WTC11 (cell line): ENCODE results near the gene COL12A1. TPM values are rescaled to one million over a fixed set of nuclear protein-coding genes. Genes with fewer than 3 reads are reported as not detected.

Experiments used
- ATAC-seq: fragments of 200-7000 bp; cut with Tn5 transposase; 2 replicates; pipeline ENCODE4 v1.10.0; 2021; ENCODE audit warnings: mild to moderate bottlenecking, moderate library complexity
- CTCF ChIA-PET: fragments of 300-600 bp; sonication (Branson Sonifier 250); formaldehyde crosslinking; loops from one replicate; lab custom pipeline; 2021; ENCODE audit warnings: antibody characterized with exemption; lab: Charles Lee
- POLR2A ChIA-PET: fragments of 350-600 bp; sonication (Branson Sonifier 250); formaldehyde crosslinking; loops from one replicate; lab custom pipeline; 2021; ENCODE audit warnings: antibody characterized with exemption; lab: Charles Lee
- DNase-seq: peaks from one replicate; pipeline ENCODE4 v3.0.0; 2021; ENCODE audit warnings: low spot score
- H3K27ac Mint-ChIP-seq: 2 replicates; pipeline ENCODE4 v1.8.0; 2021; ENCODE audit warnings: mixed read lengths
- H3K27me3 Mint-ChIP-seq: 2 replicates; pipeline ENCODE4 v1.8.0; 2021; ENCODE audit warnings: low read depth, mild to moderate bottlenecking, moderate library complexity, mixed read lengths
- H3K36me3 Mint-ChIP-seq: 2 replicates; pipeline ENCODE4 v1.8.0; 2021; ENCODE audit warnings: mixed read lengths
- H3K4me1 Mint-ChIP-seq: 2 replicates; pipeline ENCODE4 v1.8.0; 2022; ENCODE audit warnings: mixed read lengths
- H3K4me3 Mint-ChIP-seq: 2 replicates; pipeline ENCODE4 v1.8.0; 2021; ENCODE audit warnings: mild to moderate bottlenecking, moderate library complexity, mixed read lengths
- H3K9me3 Mint-ChIP-seq: 2 replicates; pipeline ENCODE4 v1.8.0; 2021; ENCODE audit warnings: mixed read lengths
- ARID4B ChIP-seq: sonication (generic); formaldehyde crosslinking; IDR thresholded peaks from 2 replicates; pipeline ENCODE4 v1.8.0; 2023; ENCODE audit warnings: missing genetic modification reagents, mild to moderate bottlenecking, borderline replicate concordance
- ATF3 ChIP-seq: sonication (generic); formaldehyde crosslinking; conservative IDR thresholded peaks from 2 replicates; pipeline ENCODE4 v1.8.1; 2022; ENCODE audit warnings: mild to moderate bottlenecking, missing genetic modification reagents
- CREB1 ChIP-seq: sonication (generic); formaldehyde crosslinking; IDR thresholded peaks from 2 replicates; pipeline ENCODE4 v1.8.0; 2023; ENCODE audit warnings: mild to moderate bottlenecking, missing genetic modification reagents
- E2F5 ChIP-seq: sonication (generic); formaldehyde crosslinking; IDR thresholded peaks from 2 replicates; pipeline ENCODE4 v1.8.1; 2022; ENCODE audit warnings: mild to moderate bottlenecking, moderate library complexity, missing genetic modification reagents
- ERG ChIP-seq: fragments of 250-450 bp; sonication (Bioruptor Pico); IDR thresholded peaks from 2 replicates; pipeline ENCODE4 v1.8.0; 2021; ENCODE audit warnings: mild to moderate bottlenecking
- FOXJ3 ChIP-seq: sonication (generic); formaldehyde crosslinking; IDR thresholded peaks from 2 replicates; pipeline ENCODE4 v1.9.0; 2021; ENCODE audit warnings: missing genetic modification reagents, mild to moderate bottlenecking, borderline replicate concordance
- GTF2I ChIP-seq: fragments of 250-450 bp; sonication (Bioruptor Pico); conservative IDR thresholded peaks from 2 replicates; pipeline ENCODE4 v1.4.0; 2021; ENCODE audit warnings: mild to moderate bottlenecking
- KAT7 ChIP-seq: sonication (generic); formaldehyde crosslinking; IDR thresholded peaks from 2 replicates; pipeline ENCODE4 v1.8.1; 2023; ENCODE audit warnings: missing genetic modification reagents, mild to moderate bottlenecking, borderline replicate concordance
- MLX ChIP-seq: sonication (generic); formaldehyde crosslinking; IDR thresholded peaks from 2 replicates; pipeline ENCODE4 v1.8.1; 2023; ENCODE audit warnings: mild to moderate bottlenecking, missing genetic modification reagents, moderate library complexity
- MXD4 ChIP-seq: fragments of 250-450 bp; sonication (Bioruptor Pico); IDR thresholded peaks from 2 replicates; pipeline ENCODE4 v1.8.0; 2021; ENCODE audit warnings: mild to moderate bottlenecking, moderate library complexity, borderline replicate concordance
- NFE2L1 ChIP-seq: sonication (generic); formaldehyde crosslinking; IDR thresholded peaks from 2 replicates; pipeline ENCODE4 v1.8.1; 2023; ENCODE audit warnings: missing genetic modification reagents
- NR1H2 ChIP-seq: sonication (generic); formaldehyde crosslinking; IDR thresholded peaks from 2 replicates; pipeline ENCODE4 v1.9.0; 2021; ENCODE audit warnings: mild to moderate bottlenecking, moderate library complexity, missing genetic modification reagents
- OVOL2 ChIP-seq: fragments of 250-450 bp; sonication (Bioruptor Pico); IDR thresholded peaks from 2 replicates; pipeline ENCODE4 v1.9.0; 2021; ENCODE audit warnings: mild to moderate bottlenecking, borderline replicate concordance
- TCF7 ChIP-seq: sonication (generic); formaldehyde crosslinking; IDR thresholded peaks from 2 replicates; pipeline ENCODE4 v1.8.0; 2022; ENCODE audit warnings: mild to moderate bottlenecking, low read depth, missing genetic modification reagents, moderate library complexity
- TEAD1 ChIP-seq: sonication (generic); formaldehyde crosslinking; IDR thresholded peaks from 2 replicates; pipeline ENCODE4 v1.8.0; 2022; ENCODE audit warnings: mild to moderate bottlenecking, missing genetic modification reagents
- TEAD4 ChIP-seq: sonication (generic); formaldehyde crosslinking; IDR thresholded peaks from 2 replicates; pipeline ENCODE4 v1.8.0; 2022; ENCODE audit warnings: mild to moderate bottlenecking, missing genetic modification reagents
- USF1 ChIP-seq: sonication (generic); formaldehyde crosslinking; IDR thresholded peaks from 2 replicates; pipeline ENCODE4 v1.8.0; 2022; ENCODE audit warnings: mild to moderate bottlenecking, missing genetic modification reagents
- ZNF138 ChIP-seq: sonication (generic); formaldehyde crosslinking; conservative IDR thresholded peaks from 2 replicates; pipeline ENCODE4 v1.8.1; 2022; ENCODE audit warnings: mild to moderate bottlenecking, moderate library complexity, missing genetic modification reagents
- ZNF317 ChIP-seq: sonication (generic); formaldehyde crosslinking; IDR thresholded peaks from 2 replicates; pipeline ENCODE4 v1.8.1; 2023; ENCODE audit warnings: low read depth, mild to moderate bottlenecking, moderate library complexity, missing genetic modification reagents, borderline replicate concordance
- ZNF396 ChIP-seq: fragments of 250-450 bp; sonication (Bioruptor Pico); IDR thresholded peaks from 2 replicates; pipeline ENCODE4 v1.8.0; 2021; ENCODE audit warnings: mild to moderate bottlenecking, moderate library complexity, borderline replicate concordance
- ZNF425 ChIP-seq: fragments of 250-450 bp; sonication (Bioruptor Pico); conservative IDR thresholded peaks from 2 replicates; pipeline ENCODE4 v1.9.0; 2021; ENCODE audit warnings: mild to moderate bottlenecking
- total RNA-seq: library from RNA; stranded (reverse); gene quantifications from 3 replicates; pipeline ENCODE4 v1.2.3, GENCODE V29; 2021

COL12A1 gene
- total RNA-seq, 1 experiment from 2014 or later = 1.1 TPM

- no peak for ATAC-seq
- no peak for DNase-seq
- peaks cover 36% of the 10 kb centered on the region for H3K36me3 Mint-ChIP-seq
- no peaks in the 10 kb centered on the region for H3K27me3 Mint-ChIP-seq
- H3K4me1 Mint-ChIP-seq = peaks cover 45% of the 10 kb centered on the region
- no peak overlapping the region for H3K27ac Mint-ChIP-seq
- no peaks in the 10 kb centered on the region for H3K9me3 Mint-ChIP-seq
- CTCF ChIA-PET = no interaction called here
- TF ChIP-seq TEAD1 (CRISPR knock-in tag) (no peak), TEAD4 (CRISPR knock-in tag) (no peak), ATF3 (CRISPR knock-in tag) (no peak), TCF7 (CRISPR knock-in tag) (no peak), FOXJ3 (CRISPR knock-in tag) (no peak), NR1H2 (CRISPR knock-in tag) (no peak), MLX (CRISPR knock-in tag) (no peak), OVOL2 (CRISPR knock-in tag) (no peak), NFE2L1 (CRISPR knock-in tag) (no peak), E2F5 (CRISPR knock-in tag) (no peak), GTF2I (CRISPR knock-in tag) (no peak), ZNF138 (CRISPR knock-in tag) (no peak), CREB1 (CRISPR knock-in tag) (no peak)
- POLR2A ChIA-PET = no interaction called here
- no peak overlapping the region for H3K4me3 Mint-ChIP-seq
Observed at GRCh38 chr6:75236630-75237029, 30.8 kb upstream of the COL12A1 start.

GRCh38 chr6:75235271-75235670 is 29.4 kb upstream of the COL12A1 start:
- Mint-ChIP-seq H3K4me3 (no peak overlapping the region), H3K27me3 (no peaks in the 10 kb centered on the region), H3K9me3 (no peaks in the 10 kb centered on the region), H3K36me3 (peaks cover 25% of the 10 kb centered on the region), H3K4me1 (peaks cover 46% of the 10 kb centered on the region), H3K27ac (peak overlapping the region; percentile 65)
- ChIA-PET CTCF (interaction anchor here (0.7 kb wide), 1 partner anchor 26 kb away, joined by 3 read pairs; no protein-coding TSS in a partner anchor), POLR2A (interaction anchor here (0.8 to 1.0 kb wide), 2 partner anchors 8 to 50 kb away, joined by 3 to 4 read pairs; partner anchors contain the start of gene COX7A2)
- no peak for DNase-seq
- ATAC-seq = peak; percentile 19
- TF ChIP-seq ERG (CRISPR knock-in tag) (no peak), TCF7 (CRISPR knock-in tag) (no peak), MXD4 (CRISPR knock-in tag) (no peak), KAT7 (CRISPR knock-in tag) (no peak), ARID4B (CRISPR knock-in tag) (no peak), ZNF317 (CRISPR knock-in tag) (no peak), USF1 (CRISPR knock-in tag) (no peak), ZNF396 (no peak), ZNF138 (CRISPR knock-in tag) (no peak), ZNF425 (CRISPR knock-in tag) (no peak), TEAD4 (CRISPR knock-in tag) (no peak)
